ENCODE data around the gene SRP68.

Gene SRP68

GRCh38 chr17:76056882-76057281, 15.4 kb downstream of the SRP68 start:
- peak; percentile 67 for DNase-seq (ENCODE audit: low read depth)
- peak; percentile 46 for TF ChIP-seq CTCF (IDR thresholded peaks at IDR 0.05; ENCODE audit: insufficient read depth, low read depth, low read length, missing control alignments)
- no peak overlapping the region for H3K4me3 ChIP-seq (ENCODE audit: low read length)

- peak; percentile 93 for DNase-seq (ENCODE audit: low read depth)
- TF ChIP-seq CTCF (IDR thresholded peaks at IDR 0.05; ENCODE audit: insufficient read depth, low read depth, low read length, missing control alignments): no peak
- peak overlapping the region; percentile 31 for H3K4me3 ChIP-seq (ENCODE audit: low read length)
These were observed 18.2 kb downstream of the SRP68 start for GRCh38 chr17:76054112-76054476.

GRCh38 chr17:76053246-76054111, 18.8 kb downstream of the SRP68 start:
- peak overlapping the region; percentile 60 for H3K4me3 ChIP-seq (ENCODE audit: low read length)
- TF ChIP-seq CTCF (IDR thresholded peaks at IDR 0.05; ENCODE audit: insufficient read depth, low read depth, low read length, missing control alignments): no peak

GRCh38 chr17:76051561-76051960, 20.8 kb downstream of the SRP68 start:
- DNase-seq (ENCODE audit: low read depth): no peak
- H3K4me3 ChIP-seq (ENCODE audit: low read length): peak overlapping the region; percentile 32
- TF ChIP-seq CTCF (IDR thresholded peaks at IDR 0.05; ENCODE audit: insufficient read depth, low read depth, low read length, missing control alignments): no peak

More at GRCh38 chr17:76053246-76054111, 18.8 kb downstream of the SRP68 start:
- peak; percentile 94 for DNase-seq (ENCODE audit: low read depth)

DNA sequence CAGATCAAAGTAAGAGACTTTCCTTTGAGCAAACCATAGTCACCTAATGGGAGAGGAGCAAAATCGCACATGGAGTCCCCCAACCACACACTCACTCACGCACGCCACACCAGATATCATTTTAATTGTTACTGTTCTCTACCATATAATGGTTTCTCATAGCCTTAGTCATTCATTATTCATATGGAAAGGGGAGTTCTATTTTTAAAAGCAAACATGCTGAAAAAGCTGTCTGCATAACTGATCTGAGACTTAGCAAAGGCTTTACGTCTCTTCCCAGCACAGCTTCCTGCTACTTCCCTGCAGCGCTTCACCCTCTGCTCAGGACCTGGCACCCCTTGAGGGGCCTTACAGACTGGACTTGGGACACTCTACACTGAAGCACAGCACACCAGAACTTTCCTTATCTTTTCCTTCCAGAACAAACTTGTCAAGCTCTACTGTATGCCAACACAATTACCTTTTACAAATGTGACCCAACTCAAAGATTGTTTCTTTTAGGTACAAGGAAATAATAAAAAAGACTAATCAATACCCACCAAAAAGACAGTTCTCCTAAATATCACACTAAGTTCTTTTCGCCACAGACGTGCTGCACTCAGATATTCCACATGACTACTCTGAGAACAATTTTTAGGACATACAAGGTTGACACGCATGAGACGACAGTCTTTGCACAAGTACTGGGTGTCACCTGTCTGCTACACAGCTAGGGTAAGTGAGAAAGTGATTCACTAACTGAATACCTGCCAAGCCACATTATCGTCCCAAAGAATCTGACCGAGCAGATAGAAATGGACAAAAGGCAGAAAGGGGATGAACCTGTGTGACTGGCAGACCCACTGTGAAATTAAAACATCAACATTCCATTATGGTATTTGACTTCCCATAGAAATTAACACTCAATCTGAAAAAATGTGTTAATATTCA, 21.5 kb downstream of the SRP68 start:
- peak overlapping the region; percentile 32 for H3K4me3 ChIP-seq (ENCODE audit: low read length)
- TF ChIP-seq CTCF (IDR thresholded peaks at IDR 0.05; ENCODE audit: insufficient read depth, low read depth, low read length, missing control alignments): no peak
- DNase-seq (ENCODE audit: low read depth): peak; percentile 78

GRCh38 chr17:76049836-76050537, 22.3 kb downstream of the SRP68 start:
- no peak overlapping the region for H3K4me3 ChIP-seq (ENCODE audit: low read length)
- TF ChIP-seq CTCF (IDR thresholded peaks at IDR 0.05; ENCODE audit: insufficient read depth, low read depth, low read length, missing control alignments): no peak
- no peak for DNase-seq (ENCODE audit: low read depth)

Data from epithelial cell of esophagus (primary cell).